ENCODE data around the gene HAAO. TPM values are rescaled to one million over a fixed set of nuclear protein-coding genes. Genes with fewer than 3 reads are reported as not detected.

HAAO gene
- total and polyA plus RNA-seq, 2 donors from 2014 or later: 16.2 to 57.2 TPM

GRCh38 chr2:42826231-42826630 is 33.8 kb upstream of the HAAO start:
- Histone ChIP-seq H3K36me3 (ENCODE audit: control insufficient read depth in 2 of 3, insufficient read depth in 3 of 3, low read length in 3 of 3) (no peaks in the 10 kb centered on the region), H3K27me3 (ENCODE audit: control insufficient read depth, insufficient read depth, low read length) (no peaks in the 10 kb centered on the region), H3K27ac (ENCODE audit: low read depth in 2 of 2, low read length in 2 of 2) (no peak overlapping the region), H3K9ac (ENCODE audit: low read length in 3 of 3) (no peak overlapping the region), H3K9me3 (ENCODE audit: control insufficient read depth in 2 of 3, insufficient read depth in 1 of 3, low read length in 3 of 3) (no peaks in the 10 kb centered on the region), H3K4me1 (ENCODE audit: control insufficient read depth in 2 of 3, insufficient read depth in 2 of 3, low read depth in 1 of 3, low read length in 3 of 3) (peaks cover 0 to 4% (median 3%) of the 10 kb centered on the region in 3 donors), H3K4me3 (ENCODE audit: low read length in 3 of 3) (no peak overlapping the region)
- intact Hi-C loops (cut with DNase I): no loop called here
- DNase-seq (no peak), FAIRE-seq (no peak)
- TF ChIP-seq CTCF (IDR thresholded peaks at IDR 0.05; ENCODE audit: borderline replicate concordance, extremely low read depth, insufficient read depth): no peak

GRCh38 chr2:42824454-42824807 is 32.0 kb upstream of the HAAO start:
- Histone ChIP-seq H3K4me3 (ENCODE audit: low read length in 3 of 3) (no peak overlapping the region), H3K9me3 (ENCODE audit: control insufficient read depth in 2 of 3, insufficient read depth in 1 of 3, low read length in 3 of 3) (no peaks in the 10 kb centered on the region), H3K27me3 (ENCODE audit: control insufficient read depth, insufficient read depth, low read length) (no peaks in the 10 kb centered on the region), H3K4me1 (ENCODE audit: control insufficient read depth in 2 of 3, insufficient read depth in 2 of 3, low read depth in 1 of 3, low read length in 3 of 3) (peaks cover 0 to 4% (median 3%) of the 10 kb centered on the region in 3 donors), H3K9ac (ENCODE audit: low read length in 3 of 3) (no peak overlapping the region), H3K36me3 (ENCODE audit: control insufficient read depth in 2 of 3, insufficient read depth in 3 of 3, low read length in 3 of 3) (no peaks in the 10 kb centered on the region), H3K27ac (ENCODE audit: low read depth in 2 of 2, low read length in 2 of 2) (no peak overlapping the region)
- DNase-seq (no peak), FAIRE-seq (no peak)
- TF ChIP-seq CTCF (IDR thresholded peaks at IDR 0.05; ENCODE audit: borderline replicate concordance, extremely low read depth, insufficient read depth): no peak
- intact Hi-C loops (cut with DNase I): no loop called here

GRCh38 chr2:42823744-42824453 is 31.5 kb upstream of the HAAO start:
- no peak for TF ChIP-seq CTCF (IDR thresholded peaks at IDR 0.05; ENCODE audit: borderline replicate concordance, extremely low read depth, insufficient read depth)
- Histone ChIP-seq H3K4me1 (ENCODE audit: control insufficient read depth in 2 of 3, insufficient read depth in 2 of 3, low read depth in 1 of 3, low read length in 3 of 3) (peaks cover 0 to 3% (median under 1%) of the 10 kb centered on the region in 3 donors), H3K36me3 (ENCODE audit: control insufficient read depth in 2 of 3, insufficient read depth in 3 of 3, low read length in 3 of 3) (no peaks in the 10 kb centered on the region), H3K9ac (ENCODE audit: low read length in 3 of 3) (no peak overlapping the region), H3K27me3 (ENCODE audit: control insufficient read depth, insufficient read depth, low read length) (no peaks in the 10 kb centered on the region), H3K4me3 (ENCODE audit: low read length in 3 of 3) (no peak overlapping the region), H3K9me3 (ENCODE audit: control insufficient read depth in 2 of 3, insufficient read depth in 1 of 3, low read length in 3 of 3) (no peaks in the 10 kb centered on the region), H3K27ac (ENCODE audit: low read depth in 2 of 2, low read length in 2 of 2) (no peak overlapping the region)
- intact Hi-C loops (cut with DNase I): no loop called here
- FAIRE-seq (no peak), DNase-seq (no peak)

- no peak overlapping the region for H3K27ac ChIP-seq (ENCODE audit: low read depth in 2 of 2, low read length in 2 of 2)
- intact Hi-C loops (cut with DNase I): no loop called here
- no peak for TF ChIP-seq CTCF (IDR thresholded peaks at IDR 0.05; ENCODE audit: borderline replicate concordance, extremely low read depth, insufficient read depth)
- H3K4me1 ChIP-seq (ENCODE audit: control insufficient read depth in 2 of 3, insufficient read depth in 2 of 3, low read depth in 1 of 3, low read length in 3 of 3): no peaks in the 10 kb centered on the region
- FAIRE-seq (no peak), DNase-seq (no peak)
- H3K9ac ChIP-seq (ENCODE audit: low read length in 3 of 3): no peak overlapping the region
- H3K36me3 ChIP-seq (ENCODE audit: control insufficient read depth in 2 of 3, insufficient read depth in 3 of 3, low read length in 3 of 3): no peaks in the 10 kb centered on the region
- no peaks in the 10 kb centered on the region for H3K9me3 ChIP-seq (ENCODE audit: control insufficient read depth in 2 of 3, insufficient read depth in 1 of 3, low read length in 3 of 3)
- no peak overlapping the region for H3K4me3 ChIP-seq (ENCODE audit: low read length in 3 of 3)
- H3K27me3 ChIP-seq (ENCODE audit: control insufficient read depth, insufficient read depth, low read length): no peaks in the 10 kb centered on the region
Measured at GRCh38 chr2:42819160-42819559, 26.8 kb upstream of the HAAO start.
